Astrocyte (in vitro differentiated cells and primary cell): ENCODE results near the gene CLDN6.

Experiments
- EZH2 ChIP-seq: IDR thresholded peaks from 2 replicates; pipeline ENCODE4 v1.6.1; 2012; ENCODE audit warnings: mild to moderate bottlenecking, low read length, inconsistent platforms; ENCODE audit not compliant: insufficient read depth
- TF ChIP-seq, protein P1 (sequence below): IDR thresholded peaks from 2 replicates; pipeline ENCODE4 v1.5.1; 2011; ENCODE audit warnings: low read depth, mild to moderate bottlenecking, inconsistent platforms, low read length, moderate library complexity; ENCODE audit not compliant: insufficient read depth

DNA sequence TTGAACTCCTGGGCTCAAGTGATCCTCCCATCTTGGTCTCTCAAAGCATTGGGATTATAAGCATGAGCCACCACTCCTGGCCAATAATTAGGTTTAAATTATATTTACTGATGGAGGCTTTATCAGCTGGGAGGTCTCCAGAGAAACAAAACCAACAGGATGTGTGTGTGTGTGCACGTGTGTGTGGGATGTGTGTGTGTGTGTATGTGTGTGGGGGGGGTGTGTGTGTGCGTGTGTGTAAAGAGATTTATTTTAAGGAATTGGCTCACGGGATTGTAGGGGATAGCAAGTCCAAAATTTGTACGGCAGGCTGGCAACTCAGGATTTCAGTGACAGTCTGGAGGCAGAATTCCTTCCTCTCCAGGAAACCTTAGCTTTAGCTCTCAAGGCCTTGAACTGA lies 33.0 kb upstream of the CLDN6 start:
- TF ChIP-seq, protein P1, sequence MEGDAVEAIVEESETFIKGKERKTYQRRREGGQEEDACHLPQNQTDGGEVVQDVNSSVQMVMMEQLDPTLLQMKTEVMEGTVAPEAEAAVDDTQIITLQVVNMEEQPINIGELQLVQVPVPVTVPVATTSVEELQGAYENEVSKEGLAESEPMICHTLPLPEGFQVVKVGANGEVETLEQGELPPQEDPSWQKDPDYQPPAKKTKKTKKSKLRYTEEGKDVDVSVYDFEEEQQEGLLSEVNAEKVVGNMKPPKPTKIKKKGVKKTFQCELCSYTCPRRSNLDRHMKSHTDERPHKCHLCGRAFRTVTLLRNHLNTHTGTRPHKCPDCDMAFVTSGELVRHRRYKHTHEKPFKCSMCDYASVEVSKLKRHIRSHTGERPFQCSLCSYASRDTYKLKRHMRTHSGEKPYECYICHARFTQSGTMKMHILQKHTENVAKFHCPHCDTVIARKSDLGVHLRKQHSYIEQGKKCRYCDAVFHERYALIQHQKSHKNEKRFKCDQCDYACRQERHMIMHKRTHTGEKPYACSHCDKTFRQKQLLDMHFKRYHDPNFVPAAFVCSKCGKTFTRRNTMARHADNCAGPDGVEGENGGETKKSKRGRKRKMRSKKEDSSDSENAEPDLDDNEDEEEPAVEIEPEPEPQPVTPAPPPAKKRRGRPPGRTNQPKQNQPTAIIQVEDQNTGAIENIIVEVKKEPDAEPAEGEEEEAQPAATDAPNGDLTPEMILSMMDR: no peak
- no peak for TF ChIP-seq EZH2
